Neural progenitor cell (in vitro differentiated cells): ENCODE data around the gene HAX1.
"Not testable (repeated sequence)": the region's sequence is repeated elsewhere in the genome, so short reads cannot be mapped to it uniquely, and the experiment has no call there.

Experiments
- EZH2 ChIP-seq: fragments of 200-600 bp; sonication (generic); IDR thresholded peaks from 2 replicates; pipeline ENCODE4 v1.6.1; 2017; ENCODE audit warnings: antibody characterized with exemption, mild to moderate bottlenecking, moderate library complexity
- EZH2phosphoT487 ChIP-seq: fragments of 200-600 bp; sonication (generic); IDR thresholded peaks from 2 replicates; pipeline ENCODE4 v1.6.1; 2017; ENCODE audit warnings: antibody characterized with exemption

- not testable (repeated sequence) for TF ChIP-seq EZH2phosphoT487, EZH2
Observed at GRCh38 chr1:154321609-154321934, 49.1 kb downstream of the HAX1 start.
